ENCODE data around the gene MFRP.

Gene MFRP

DNA sequence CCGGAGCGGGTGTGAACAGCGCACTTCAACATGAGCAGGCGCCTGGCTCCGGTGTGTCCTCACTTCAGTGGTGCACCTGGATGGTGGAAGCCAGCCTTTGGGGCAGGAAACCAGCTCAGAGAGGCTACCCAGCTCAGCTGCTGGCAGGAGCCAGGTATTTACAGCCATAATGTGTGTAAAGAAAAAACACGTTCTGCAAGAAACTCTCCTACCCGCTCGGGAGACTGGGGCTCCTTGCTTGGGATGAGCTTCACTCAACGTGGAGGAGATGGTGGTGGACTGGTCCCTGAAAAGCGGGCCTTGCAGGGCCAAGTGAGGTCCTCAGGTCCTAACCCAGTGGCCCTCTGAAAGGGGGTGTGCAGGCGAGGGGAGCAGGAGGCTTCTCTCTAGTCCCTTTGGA is 37.1 kb downstream of the MFRP start:
- DNase-seq: no peak
- in situ Hi-C loops (cut with HindIII; ENCODE audit: low pct_ligation_motif_present, low pct_unique_long_range_greater_than_20kb, low sequenced_read_pairs): no loop called here

- no peak for DNase-seq
- in situ Hi-C loops (cut with HindIII; ENCODE audit: low pct_ligation_motif_present, low pct_unique_long_range_greater_than_20kb, low sequenced_read_pairs): no loop called here
These were observed 38.5 kb downstream of the MFRP start for GRCh38 chr11:119307974-119308373.

GRCh38 chr11:119307219-119307618 is 39.3 kb downstream of the MFRP start:
- peak; percentile 9 for DNase-seq
- in situ Hi-C loops (cut with HindIII; ENCODE audit: low pct_ligation_motif_present, low pct_unique_long_range_greater_than_20kb, low sequenced_read_pairs): no loop called here

DNA sequence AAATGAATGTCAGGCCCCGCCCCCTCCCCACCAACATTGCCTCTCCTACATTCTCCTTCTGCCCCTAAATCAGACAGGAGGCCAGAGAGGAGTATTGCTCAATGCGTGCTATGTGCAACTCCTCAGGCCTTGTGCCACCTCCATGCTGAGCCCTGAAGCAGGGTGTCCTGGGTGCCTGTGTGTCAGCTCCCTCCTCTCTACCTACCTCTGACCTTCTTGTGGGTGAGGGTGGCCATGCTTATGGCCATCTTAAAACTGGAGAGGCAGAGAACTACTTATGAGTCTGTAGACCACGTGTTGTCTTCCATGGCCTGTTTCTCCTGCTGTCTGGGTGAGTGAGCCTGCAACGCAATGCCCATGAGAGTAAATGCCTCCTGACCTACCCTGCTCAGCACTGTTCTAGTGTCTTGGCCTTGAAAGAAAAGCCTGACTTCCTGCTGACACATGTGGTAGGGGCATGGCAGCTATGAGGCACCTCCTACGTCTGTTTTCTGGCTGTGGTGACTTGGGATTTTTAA is 40.1 kb downstream of the MFRP start:
- in situ Hi-C loops (cut with HindIII; ENCODE audit: low pct_ligation_motif_present, low pct_unique_long_range_greater_than_20kb, low sequenced_read_pairs): no loop called here

GRCh38 chr11:119305556-119306372 is 40.7 kb downstream of the MFRP start:
- in situ Hi-C loops (cut with HindIII; ENCODE audit: low pct_ligation_motif_present, low pct_unique_long_range_greater_than_20kb, low sequenced_read_pairs): no loop called here
- DNase-seq: no peak

More for the DNA sequence above, 40.1 kb downstream of the MFRP start:
- no peak for DNase-seq

GRCh38 chr11:119303227-119303718 is 43.2 kb downstream of the MFRP start:
- DNase-seq: no peak

DNA sequence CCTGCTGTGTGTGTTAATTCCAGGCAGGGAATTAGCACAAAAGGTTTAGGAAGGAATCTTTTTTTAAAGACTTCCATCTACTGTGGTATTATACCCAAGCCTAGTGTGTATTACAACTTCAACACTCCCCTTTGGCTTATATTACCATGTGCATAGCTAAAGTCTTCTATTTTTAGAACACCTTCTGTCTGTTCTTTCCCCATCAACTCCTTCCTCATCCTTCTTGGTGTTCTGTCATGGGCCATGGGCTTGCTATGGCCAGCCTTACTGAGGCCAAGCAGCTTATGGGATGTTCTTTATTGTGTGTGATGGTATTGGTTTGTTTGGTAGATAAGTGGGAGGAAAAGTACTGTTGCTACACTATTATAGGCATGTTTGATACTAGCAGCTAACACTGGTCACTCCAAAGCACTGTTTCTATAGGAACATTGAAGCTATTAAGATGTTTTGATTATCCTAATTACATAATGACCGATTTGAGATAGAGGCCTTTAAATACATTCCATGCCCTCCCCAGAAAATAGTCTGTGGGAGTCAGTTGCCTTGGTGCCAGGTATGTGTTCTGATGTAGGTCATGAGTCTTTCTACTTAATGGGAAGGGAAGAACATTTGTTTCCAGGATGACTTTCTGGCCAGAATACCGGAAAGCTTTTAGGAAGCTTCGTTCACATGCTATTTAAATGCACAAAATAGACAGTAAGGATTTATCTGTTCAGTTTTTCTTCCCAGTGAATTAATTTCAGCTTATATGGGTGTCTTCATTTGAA is 46.1 kb downstream of the MFRP start:
- DNase-seq: no peak
- in situ Hi-C loops (cut with HindIII; ENCODE audit: low pct_ligation_motif_present, low pct_unique_long_range_greater_than_20kb, low sequenced_read_pairs): no loop called here

More at GRCh38 chr11:119303227-119303718, 43.2 kb downstream of the MFRP start:
- in situ Hi-C loops (cut with HindIII; ENCODE audit: low pct_ligation_motif_present, low pct_unique_long_range_greater_than_20kb, low sequenced_read_pairs): no loop called here

- DNase-seq: no peak
- in situ Hi-C loops (cut with HindIII; ENCODE audit: low pct_ligation_motif_present, low pct_unique_long_range_greater_than_20kb, low sequenced_read_pairs): no loop called here
These were observed 47.1 kb downstream of the MFRP start for GRCh38 chr11:119299416-119299815.

GRCh38 chr11:119298726-119299125 is 47.8 kb downstream of the MFRP start:
- DNase-seq: no peak
- in situ Hi-C loops (cut with HindIII; ENCODE audit: low pct_ligation_motif_present, low pct_unique_long_range_greater_than_20kb, low sequenced_read_pairs): no loop called here

- DNase-seq: no peak
- in situ Hi-C loops (cut with HindIII; ENCODE audit: low pct_ligation_motif_present, low pct_unique_long_range_greater_than_20kb, low sequenced_read_pairs): no loop called here
These were observed 48.6 kb downstream of the MFRP start for GRCh38 chr11:119297938-119298337.

DNA sequence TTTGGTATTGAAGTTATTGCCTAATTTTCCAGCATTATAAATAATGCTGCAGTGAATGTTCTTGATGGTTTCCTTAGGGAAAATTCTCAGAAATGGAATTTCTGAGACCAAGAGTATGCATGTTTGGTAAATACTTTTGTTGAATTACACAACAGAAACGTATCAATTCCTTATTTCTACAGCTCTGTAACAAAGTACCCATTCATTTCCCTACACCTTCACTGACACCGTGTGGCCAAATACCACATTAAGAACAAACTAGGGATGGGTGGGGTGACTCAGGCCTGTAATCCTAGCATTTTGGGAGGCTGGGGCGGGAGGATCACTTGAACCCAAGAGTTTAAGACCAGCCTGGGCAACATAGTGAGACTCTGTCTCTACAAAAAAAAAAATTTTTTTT is 51.3 kb downstream of the MFRP start:
- in situ Hi-C loops (cut with HindIII; ENCODE audit: low pct_ligation_motif_present, low pct_unique_long_range_greater_than_20kb, low sequenced_read_pairs): no loop called here
- no peak for DNase-seq

DNA sequence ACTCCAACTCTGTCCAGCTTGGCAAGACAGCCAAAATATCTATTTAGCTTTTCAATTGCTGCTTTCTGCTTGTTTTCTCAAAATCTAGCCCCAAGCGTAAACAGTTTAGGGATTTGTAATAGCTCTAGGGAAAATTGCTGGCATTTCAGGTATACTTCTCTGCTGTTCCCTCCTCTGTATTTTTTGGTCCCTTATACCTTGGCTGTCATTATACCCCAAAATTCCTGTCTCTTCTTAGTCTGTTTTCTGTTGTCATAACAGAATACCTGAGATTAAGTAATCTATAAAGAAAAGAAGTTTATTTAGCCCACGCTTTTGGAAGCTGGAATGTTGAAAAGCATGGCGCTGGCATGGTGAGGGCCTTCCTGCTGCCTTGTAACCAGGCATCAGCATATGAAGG is 53.0 kb downstream of the MFRP start:
- no peak for DNase-seq
- in situ Hi-C loops (cut with HindIII; ENCODE audit: low pct_ligation_motif_present, low pct_unique_long_range_greater_than_20kb, low sequenced_read_pairs): no loop called here

GRCh38 chr11:119290894-119291497 is 55.5 kb downstream of the MFRP start:
- in situ Hi-C loops (cut with HindIII; ENCODE audit: low pct_ligation_motif_present, low pct_unique_long_range_greater_than_20kb, low sequenced_read_pairs): no loop called here
- DNase-seq: no peak

Measured in ACHN (cell line).